Left cardiac atrium (tissue), 4 donors: ENCODE data around the gene GOLGA6C. TPM values are rescaled to one million over a fixed set of nuclear protein-coding genes. Genes with fewer than 3 reads are reported as not detected.
"Not testable (repeated sequence)": the region's sequence is repeated elsewhere in the genome, so short reads cannot be mapped to it uniquely, and the experiment has no call there.

Experiments
- ATAC-seq, 2 donors: fragments of 200-7000 bp; cut with Tn5 transposase; one replicate each; pipeline ENCODE4 v1.9.1; 2020; ENCODE audit warnings: mild to moderate bottlenecking in 2 of 2, moderate library complexity in 2 of 2
- DNase-seq: peaks from one replicate; pipeline ENCODE4 v3.0.0-alpha.2; 2020
- intact Hi-C, 2 donors: fragments of 100-400 bp; cut with DNase I; formaldehyde crosslinking; loops; one replicate each; pipeline versions ENCODE4 v1.14.1 to v1.15.1; 2022 to 2023
- total RNA-seq, 2 donors: library from RNA; stranded (reverse); fragmentation: NEBNext Ultra II Directional; extraction: Animal tissue kit (Norgen Biotek cat#: 25700); gene quantifications; one replicate each; pipeline ENCODE4 v1.2.1, GENCODE V29; 2021
- donor health status: DM: no; HTN: yes; CAD: no.
- donor health status: DM: no; HTN: yes; CAD: no; lungs with severe emphysema.
- donor health status: DM: yes; HTN: yes; CAD: no.
- donor health status: Dilated cardiomyopathy.

Gene GOLGA6C
- total RNA-seq, 2 donors from 2014 or later: not detected

DNA sequence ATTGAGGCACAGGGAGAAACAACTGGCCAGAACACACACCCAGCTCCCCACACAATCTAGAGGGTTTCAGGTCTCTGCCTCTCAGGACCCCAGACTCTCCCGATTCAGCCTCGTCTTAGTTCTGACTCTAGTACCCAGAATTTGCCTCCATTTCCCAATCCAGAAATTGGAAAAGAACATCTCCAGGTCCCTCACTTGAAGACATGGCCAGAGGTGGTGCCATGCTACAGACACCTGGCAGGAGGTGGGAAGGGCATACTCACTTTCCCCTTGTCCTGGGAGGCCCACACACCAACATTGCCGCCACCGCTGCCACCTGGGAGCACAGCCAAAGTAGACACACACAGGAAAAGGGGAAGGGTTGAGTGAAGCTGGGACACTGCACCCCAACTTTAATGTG lies 44.6 kb downstream of the GOLGA6C start:
- DNase-seq, ATAC-seq, intact Hi-C loops: not testable (repeated sequence)

GRCh38 chr15:75306188-75306587 lies 48.1 kb downstream of the GOLGA6C start:
- no peak for ATAC-seq
- DNase-seq: no peak
- intact Hi-C loops: no loop called here

DNA sequence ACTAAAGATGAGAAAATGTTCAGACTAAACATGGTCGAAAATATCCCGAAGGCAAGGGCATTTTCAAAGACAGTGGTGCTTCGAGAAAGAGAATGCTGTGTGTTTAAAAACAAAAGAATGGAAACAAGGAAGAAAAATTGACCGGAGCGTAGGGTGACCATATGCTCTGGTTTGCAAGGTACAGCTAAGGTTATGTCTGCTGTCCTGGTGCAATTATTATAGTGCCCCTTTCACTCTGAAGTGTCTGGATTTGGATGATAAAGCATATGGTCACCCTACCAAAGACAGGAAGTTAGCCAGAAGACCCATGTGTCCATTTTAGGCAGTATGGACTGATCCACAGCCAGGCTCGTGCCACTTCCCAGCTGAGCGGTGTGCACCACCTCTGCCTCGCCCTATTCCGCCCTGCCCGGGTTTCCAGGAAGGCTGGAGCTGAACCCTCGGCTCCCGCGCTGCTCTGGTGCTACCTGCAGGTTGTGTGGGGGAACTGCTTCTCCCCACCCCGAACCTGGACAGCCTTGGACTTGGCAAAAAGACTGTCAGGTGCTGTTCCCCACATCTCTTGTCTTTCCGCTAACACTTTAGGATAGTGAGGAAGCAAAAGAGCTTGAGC lies 49.8 kb downstream of the GOLGA6C start:
- intact Hi-C loops: no loop called here
- DNase-seq (no peak), ATAC-seq (peak; percentile 34 to 60)

- DNase-seq: no peak
- ATAC-seq: no peak
- intact Hi-C loops: no loop called here
Measured at GRCh38 chr15:75309711-75310110, 51.6 kb downstream of the GOLGA6C start.

DNA sequence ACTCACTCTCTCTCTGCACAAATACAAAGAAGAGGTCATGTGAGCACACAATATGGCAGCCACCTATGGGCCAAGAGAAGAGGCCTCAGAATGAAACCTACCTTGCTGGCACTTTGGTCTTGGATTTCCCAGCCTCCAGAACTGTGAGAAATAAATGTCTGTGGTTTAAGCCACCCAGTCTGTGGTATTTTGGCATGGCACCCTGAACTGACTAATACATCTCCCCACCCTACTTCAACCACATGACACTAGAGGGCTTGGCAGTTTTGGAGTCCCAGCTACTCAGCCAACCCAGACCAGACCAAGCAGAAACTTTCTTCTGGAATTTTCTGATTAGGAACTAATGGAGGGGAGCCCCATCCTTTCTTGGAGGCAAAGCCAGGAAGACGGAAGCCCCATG lies 54.4 kb downstream of the GOLGA6C start:
- ATAC-seq, intact Hi-C loops, DNase-seq: not testable (repeated sequence)

GRCh38 chr15:75313116-75313845 lies 55.1 kb downstream of the GOLGA6C start:
- ATAC-seq (no peak), DNase-seq (no peak)
- intact Hi-C loops: no loop called here

GRCh38 chr15:75314552-75315290 lies 56.6 kb downstream of the GOLGA6C start:
- intact Hi-C loops: no loop called here
- no peak for ATAC-seq
- DNase-seq: no peak

GRCh38 chr15:75319231-75319897 lies 61.2 kb downstream of the GOLGA6C start:
- intact Hi-C loops, ATAC-seq, DNase-seq: not testable (repeated sequence)

Other genes with a start within 250 kb of the GOLGA6C start
- 1 to 10 TPM; 5.9 to 6.8 TPM for gene PPCDC, start 234.7 kb upstream of the GOLGA6C start, total RNA-seq
- gene C15orf39, start 56.5 kb upstream of the GOLGA6C start, total RNA-seq: 10 to 100 TPM in 1 of 2 donors, 1 to 10 TPM in 1; 9.0 to 14.2 TPM
- not detected for gene GOLGA6D, start 24.5 kb downstream of the GOLGA6C start, total RNA-seq
- gene COMMD4, start 77.7 kb downstream of the GOLGA6C start, total RNA-seq: 10 to 100 TPM; 31.9 to 35.5 TPM
- gene NEIL1, start 88.7 kb downstream of the GOLGA6C start, total RNA-seq: 10 to 100 TPM in 1 of 2 donors, 1 to 10 TPM in 1; 9.5 to 12.1 TPM
- gene MAN2C1, start 110.3 kb downstream of the GOLGA6C start, total RNA-seq: 100 to 1,000 TPM; 102 to 148 TPM
- 10 to 100 TPM; 32.3 to 37.2 TPM for gene SIN3A, start 193.4 kb downstream of the GOLGA6C start, total RNA-seq